ENCODE data around the gene CTDSP1. TPM values are rescaled to one million over a fixed set of nuclear protein-coding genes. Genes with fewer than 3 reads are reported as not detected.

CTDSP1 gene
- total RNA-seq, 2 experiments from 2014 or later, result 186 to 208 TPM

DNA sequence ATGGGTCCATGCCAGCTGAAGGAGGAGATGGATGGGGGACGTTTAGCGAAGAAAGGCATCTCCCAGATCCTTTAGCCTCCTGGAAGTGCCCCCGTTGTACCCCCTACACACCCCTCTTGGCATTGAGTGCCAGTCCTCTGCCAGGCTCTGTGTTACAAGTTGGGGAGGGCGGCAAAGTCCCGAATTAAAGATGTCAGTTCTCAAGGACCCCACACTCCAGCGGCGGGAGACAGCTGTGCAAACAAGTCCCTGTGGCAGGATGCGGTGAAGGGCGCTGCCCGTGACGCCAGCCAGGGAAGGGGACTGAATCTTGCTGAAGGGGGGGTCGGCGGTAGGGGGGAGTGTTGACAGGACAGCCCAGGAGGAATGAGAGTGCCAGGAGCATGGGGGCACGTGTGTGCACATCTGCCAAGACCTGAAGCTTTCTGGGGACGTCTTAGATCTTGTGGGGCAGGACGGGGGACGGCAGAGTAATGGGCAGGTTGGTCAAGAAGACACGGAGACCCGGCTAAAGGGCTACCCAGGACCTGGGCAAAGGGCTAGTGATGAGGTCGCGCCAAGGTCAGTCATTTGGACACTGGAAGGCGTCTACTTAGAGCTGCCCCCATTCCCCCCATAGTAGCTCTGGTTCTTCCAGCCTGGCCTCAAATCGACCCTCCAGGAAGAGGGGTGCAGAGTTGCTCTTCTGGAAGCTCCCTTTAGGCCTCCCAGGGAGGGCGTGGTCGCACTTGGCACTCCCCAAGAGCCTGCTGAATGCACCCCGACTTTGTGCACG lies 2.8 kb upstream of the CTDSP1 start:
- Mint-ChIP-seq H3K27me3 (no peaks in the 10 kb centered on the region), H3K4me1 (peaks cover 39% of the 10 kb centered on the region), H3K9me3 (no peaks in the 10 kb centered on the region)

DNA sequence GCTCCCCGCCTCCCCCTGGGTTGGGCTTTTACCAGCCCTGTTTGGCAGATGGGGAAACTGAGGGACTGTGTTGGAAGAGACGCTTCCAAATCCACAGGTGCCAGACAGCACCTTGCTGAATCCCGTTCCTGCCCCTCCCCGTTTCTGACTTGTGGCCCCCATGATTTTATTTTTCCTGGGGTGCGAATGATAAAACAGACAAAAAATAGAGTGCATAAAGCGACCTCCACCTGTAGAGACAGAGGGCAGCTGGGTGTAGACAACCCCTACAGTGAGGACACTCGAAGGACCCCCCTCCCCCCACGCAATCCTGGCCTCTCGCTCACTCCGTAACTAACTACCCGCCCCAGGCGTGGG lies 2.2 kb upstream of the CTDSP1 start:
- ChIA-PET CTCF (interaction anchor here (0.8 to 5.3 kb wide), 6 partner anchors 8 to 124 kb away, joined by 3 to 39 read pairs (median 11); no protein-coding TSS in a partner anchor), POLR2A (no interaction called here)
- Mint-ChIP-seq H3K27me3 (no peaks in the 10 kb centered on the region), H3K36me3 (ENCODE audit: low read depth) (peaks cover 19% of the 10 kb centered on the region), H3K4me1 (peaks cover 43% of the 10 kb centered on the region), H3K9me3 (no peaks in the 10 kb centered on the region), H3K27ac (peak overlapping the region; percentile 97), H3K4me3 (peak overlapping the region; percentile 83)
- no peak for DNase-seq

More for the DNA sequence above, 2.8 kb upstream of the CTDSP1 start:
- ChIA-PET POLR2A (interaction anchor here (1.0 kb wide), 1 partner anchor 177 kb away, joined by 4 read pairs; no protein-coding TSS in a partner anchor), CTCF (interaction anchor here (0.6 to 5.3 kb wide), 30 partner anchors 9 to 496 kb away, joined by 3 to 39 read pairs (median 3); partner anchors contain the start of genes AAMP, PNKD and SLC11A1)
- Mint-ChIP-seq H3K4me3 (peak overlapping the region; percentile 83), H3K36me3 (ENCODE audit: low read depth) (peaks cover 17% of the 10 kb centered on the region), H3K27ac (peak overlapping the region; percentile 97)
- DNase-seq, result peak; percentile 85

DNA sequence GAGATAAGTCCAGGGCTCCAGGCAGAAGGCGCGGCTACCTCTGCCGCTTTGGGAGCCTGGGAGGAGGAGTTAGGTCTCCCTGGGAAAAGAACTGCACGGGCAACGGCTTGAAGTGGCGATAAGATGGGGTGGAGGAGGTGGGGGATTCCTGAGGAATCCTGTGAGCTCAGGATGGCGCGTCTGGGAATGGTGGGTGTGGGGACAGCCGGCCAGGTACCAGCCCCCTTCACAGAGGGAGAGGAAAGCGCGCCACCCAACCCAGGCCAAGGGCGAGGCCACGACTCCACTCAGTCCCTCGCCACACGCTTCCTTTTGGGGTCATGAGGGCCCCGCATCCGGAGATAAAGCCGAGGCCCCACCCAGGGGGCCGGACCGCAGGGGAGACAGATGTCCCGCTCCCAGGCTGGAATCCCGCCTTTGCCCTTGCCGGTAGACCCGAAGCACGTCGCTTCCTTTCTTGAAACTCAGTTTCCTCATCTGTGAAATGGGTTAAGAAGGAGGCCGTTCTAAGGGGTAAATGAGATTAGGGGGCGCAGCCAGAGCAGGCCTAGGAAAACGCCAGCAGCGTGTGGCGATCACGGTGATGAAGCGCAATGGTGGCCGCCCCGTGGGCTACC lies 1.7 kb upstream of the CTDSP1 start:
- ChIA-PET POLR2A (no interaction called here), CTCF (interaction anchor here (0.8 to 3.1 kb wide), 5 partner anchors 85 to 125 kb away, joined by 3 to 14 read pairs (median 10); no protein-coding TSS in a partner anchor)
- Mint-ChIP-seq H3K9me3 (no peaks in the 10 kb centered on the region), H3K4me1 (peaks cover 46% of the 10 kb centered on the region), H3K27ac (peak overlapping the region; percentile 97), H3K36me3 (ENCODE audit: low read depth) (peaks cover 23% of the 10 kb centered on the region), H3K27me3 (no peaks in the 10 kb centered on the region), H3K4me3 (peak overlapping the region; percentile 83)
- DNase-seq, result peak; percentile 80

DNA sequence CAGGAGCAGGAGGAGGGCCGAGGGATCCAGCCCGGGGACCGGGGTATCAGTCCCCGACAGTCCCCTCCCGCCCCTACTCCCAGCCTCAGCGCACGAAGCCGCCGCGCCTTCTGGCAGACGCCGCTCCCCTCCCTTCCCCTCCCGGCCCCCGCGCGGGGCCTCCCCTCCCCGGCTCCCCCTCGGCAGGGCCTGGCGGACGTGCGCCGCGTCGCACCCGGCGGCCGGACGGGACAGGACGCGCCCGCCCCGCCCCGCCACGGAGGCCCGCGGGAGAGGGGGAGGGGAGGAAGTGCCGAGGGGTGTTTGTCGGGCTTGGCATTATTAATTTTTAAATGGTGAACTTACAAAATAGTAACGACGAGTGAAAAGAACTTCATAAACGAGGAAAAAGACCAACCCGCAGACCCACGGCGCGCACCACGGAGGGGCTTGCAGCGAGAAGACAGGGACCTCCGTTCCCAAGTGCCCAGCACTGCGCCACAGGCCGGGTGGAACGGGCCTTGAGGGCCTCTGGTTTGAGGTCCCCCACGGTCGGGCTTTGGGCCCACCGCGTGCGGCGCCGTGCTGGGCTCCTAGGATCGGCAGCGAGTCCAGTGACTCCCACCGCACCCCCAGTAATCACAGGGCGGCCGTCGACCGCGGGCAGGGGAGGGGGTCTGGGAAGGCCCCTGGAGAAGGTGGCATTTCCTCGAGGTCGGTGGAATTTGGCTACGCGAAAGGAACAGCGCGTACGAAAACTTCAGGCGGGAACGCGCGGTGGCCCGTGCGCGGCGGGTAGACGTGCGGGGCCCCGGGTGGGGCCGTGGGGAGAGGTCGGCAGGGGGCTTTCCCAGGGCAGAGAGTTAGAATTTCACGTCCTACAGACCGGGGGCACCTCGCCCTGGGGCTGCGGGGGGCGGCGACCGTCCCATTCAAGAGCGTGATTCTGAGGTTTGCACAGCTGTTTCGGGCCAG lies 954 bp upstream of the CTDSP1 start:
- H3K27ac Mint-ChIP-seq, result peak overlapping the region; percentile 97
- peak overlapping the region; percentile 83 for H3K4me3 Mint-ChIP-seq
- peaks cover 54% of the 10 kb centered on the region for H3K4me1 Mint-ChIP-seq
- no peaks in the 10 kb centered on the region for H3K27me3 Mint-ChIP-seq
- H3K36me3 Mint-ChIP-seq (ENCODE audit: low read depth), result peaks cover 31% of the 10 kb centered on the region
- no peaks in the 10 kb centered on the region for H3K9me3 Mint-ChIP-seq
- ChIA-PET CTCF (no interaction called here), POLR2A (no interaction called here)
- DNase-seq, result peak; percentile 70

DNA sequence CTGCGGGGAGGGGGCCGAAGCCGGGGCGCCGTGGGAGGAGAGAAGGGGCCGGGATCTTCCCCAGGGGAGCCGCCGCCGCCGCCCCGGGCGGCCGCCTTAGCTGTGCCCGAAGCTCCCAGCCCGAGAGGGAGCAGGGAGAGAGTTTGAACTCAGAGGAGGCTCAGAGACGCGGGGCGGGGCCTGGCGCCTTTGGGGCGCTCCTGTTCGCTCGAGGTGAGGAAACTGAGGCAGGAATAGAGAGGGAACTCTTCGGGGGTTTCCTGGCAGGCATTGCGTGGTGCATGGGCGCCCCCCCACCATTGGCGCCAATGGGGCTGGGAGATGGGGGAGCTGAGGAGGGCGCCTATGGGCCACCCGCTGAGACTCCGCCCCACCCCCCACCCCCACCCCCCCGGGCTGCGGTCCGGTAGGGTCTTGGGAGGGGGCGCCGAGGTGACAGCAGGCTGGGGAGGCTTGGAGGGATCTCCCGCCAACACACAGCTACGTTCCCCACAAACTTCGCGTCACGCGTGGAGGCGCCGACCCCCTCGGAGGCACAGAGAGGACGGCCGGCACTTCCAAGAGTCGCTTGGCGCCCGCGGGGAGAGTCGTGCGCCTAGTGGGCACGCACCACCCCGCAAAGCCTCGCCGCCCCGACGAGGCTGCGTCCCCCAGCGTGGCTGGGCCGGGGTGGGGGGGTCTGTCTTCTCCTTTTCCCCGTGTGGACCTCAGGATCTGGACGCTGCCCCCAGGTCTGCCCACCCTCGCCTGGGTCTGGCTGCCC lies 680 bp downstream of the CTDSP1 start:
- Mint-ChIP-seq H3K27me3 (no peaks in the 10 kb centered on the region), H3K9me3 (no peaks in the 10 kb centered on the region), H3K36me3 (ENCODE audit: low read depth) (peaks cover 46% of the 10 kb centered on the region), H3K27ac (peak overlapping the region; percentile 94), H3K4me3 (peak overlapping the region; percentile 96), H3K4me1 (peaks cover 56% of the 10 kb centered on the region)
- ChIA-PET POLR2A (interaction anchor here (0.6 kb wide), 1 partner anchor 101 kb away, joined by 3 read pairs; no protein-coding TSS in a partner anchor), CTCF (interaction anchor here (0.6 kb wide), 1 partner anchor 182 kb away, joined by 3 read pairs; no protein-coding TSS in a partner anchor)
- DNase-seq, result peak; percentile 47

DNA sequence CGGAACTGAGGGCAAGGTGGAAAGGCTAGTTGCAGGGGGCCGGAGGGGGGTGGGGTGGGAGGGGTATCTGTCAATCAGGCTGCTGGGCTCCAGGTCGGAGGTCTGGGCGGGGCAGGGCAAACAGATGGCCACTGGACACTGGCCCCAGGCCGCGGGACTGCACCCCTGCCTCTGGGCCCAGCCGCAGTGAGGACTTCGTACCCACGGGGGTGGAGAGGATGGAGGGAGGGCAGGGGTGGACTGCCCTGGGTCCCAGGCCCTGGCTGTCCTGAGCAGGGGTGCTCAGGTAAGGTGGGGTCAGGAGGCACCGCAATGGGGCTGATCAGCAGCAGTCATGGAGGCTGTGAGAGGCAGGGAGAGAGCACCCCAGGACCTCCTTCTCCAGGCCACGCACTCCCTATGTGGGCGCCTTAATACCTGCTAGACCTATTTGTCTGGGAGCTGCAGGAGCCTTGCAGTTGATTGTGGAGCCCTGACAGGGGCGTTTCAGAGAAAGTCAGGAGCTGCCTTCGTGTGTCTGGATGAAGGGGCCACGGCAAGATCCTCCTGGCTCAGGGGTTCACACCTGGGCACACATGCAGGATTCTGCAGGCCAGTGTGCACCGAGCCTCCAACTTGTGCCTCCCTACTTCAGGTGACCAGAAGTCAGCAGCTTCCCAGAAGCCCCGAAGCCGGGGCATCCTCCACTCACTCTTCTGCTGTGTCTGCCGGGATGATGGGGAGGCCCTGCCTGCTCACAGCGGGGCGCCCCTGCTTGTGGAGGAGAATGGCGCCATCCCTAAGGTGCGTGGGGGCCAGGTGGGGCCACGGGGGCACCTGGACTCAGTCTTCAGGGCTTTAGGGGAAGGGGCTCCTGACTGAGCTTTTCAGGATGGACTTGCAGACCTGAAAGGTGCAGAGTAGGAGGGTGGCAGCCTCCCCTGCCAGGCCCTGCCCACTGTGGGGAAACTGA lies 1.5 kb downstream of the CTDSP1 start:
- Mint-ChIP-seq H3K9me3 (no peaks in the 10 kb centered on the region), H3K36me3 (ENCODE audit: low read depth) (peaks cover 51% of the 10 kb centered on the region), H3K27ac (peak overlapping the region; percentile 60), H3K4me3 (peak overlapping the region; percentile 96), H3K4me1 (peaks cover 59% of the 10 kb centered on the region), H3K27me3 (no peaks in the 10 kb centered on the region)
- ChIA-PET CTCF (interaction anchor here (0.5 to 1.3 kb wide), 6 partner anchors 8 to 129 kb away, joined by 3 to 9 read pairs (median 3); no protein-coding TSS in a partner anchor), POLR2A (no interaction called here)
- DNase-seq, result no peak

DNA sequence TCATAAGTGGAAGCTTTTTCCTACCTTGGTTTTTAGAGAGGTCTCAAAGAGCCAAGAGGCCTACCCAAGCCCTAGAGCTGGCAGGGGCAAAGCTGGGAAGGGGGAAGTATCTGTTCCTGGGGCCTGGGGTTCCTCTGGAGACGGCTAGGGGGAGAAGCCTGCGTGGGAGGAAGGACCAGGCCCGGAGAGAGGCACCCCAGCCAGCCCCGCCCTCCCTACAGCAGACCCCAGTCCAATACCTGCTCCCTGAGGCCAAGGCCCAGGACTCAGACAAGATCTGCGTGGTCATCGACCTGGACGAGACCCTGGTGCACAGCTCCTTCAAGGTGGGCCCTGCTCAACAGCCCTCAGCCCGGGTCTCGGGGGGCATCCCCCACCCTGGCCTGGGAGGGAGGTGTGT lies 2.2 kb downstream of the CTDSP1 start:
- peaks cover 59% of the 10 kb centered on the region for H3K4me1 Mint-ChIP-seq
- peak overlapping the region; percentile 52 for H3K27ac Mint-ChIP-seq
- H3K9me3 Mint-ChIP-seq, result no peaks in the 10 kb centered on the region
- peak overlapping the region; percentile 96 for H3K4me3 Mint-ChIP-seq
- ChIA-PET POLR2A (interaction anchor here (0.5 kb wide), 1 partner anchor 169 kb away, joined by 4 read pairs; no protein-coding TSS in a partner anchor), CTCF (interaction anchor here (0.5 to 1.3 kb wide), 6 partner anchors 9 to 130 kb away, joined by 3 to 9 read pairs (median 3); no protein-coding TSS in a partner anchor)
- H3K27me3 Mint-ChIP-seq, result no peaks in the 10 kb centered on the region
- DNase-seq, result no peak
- peaks cover 48% of the 10 kb centered on the region for H3K36me3 Mint-ChIP-seq (ENCODE audit: low read depth)

DNA sequence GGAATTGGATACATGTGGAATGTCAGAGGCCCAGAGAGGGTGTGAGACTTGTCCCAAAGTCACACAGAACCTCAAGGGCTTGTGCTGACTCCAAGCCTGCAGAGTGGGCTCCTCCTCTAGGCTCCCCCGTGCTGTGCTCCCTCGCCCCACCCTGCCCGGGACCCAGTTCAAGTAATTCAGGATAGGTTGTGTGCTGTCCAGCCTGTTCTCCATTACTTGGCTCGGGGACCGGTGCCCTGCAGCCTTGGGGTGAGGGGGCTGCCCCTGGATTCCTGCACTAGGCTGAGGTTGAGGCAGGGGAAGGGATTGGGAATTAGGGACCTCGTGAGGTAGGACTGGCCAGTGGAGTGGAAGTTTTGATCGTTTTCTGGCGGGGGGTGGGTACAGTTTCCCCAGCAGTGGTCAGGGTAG lies 2.8 kb downstream of the CTDSP1 start:
- peak overlapping the region; percentile 31 for H3K27ac Mint-ChIP-seq
- H3K27me3 Mint-ChIP-seq, result no peaks in the 10 kb centered on the region
- peak overlapping the region; percentile 96 for H3K4me3 Mint-ChIP-seq
- peaks cover 45% of the 10 kb centered on the region for H3K36me3 Mint-ChIP-seq (ENCODE audit: low read depth)
- ChIA-PET POLR2A (interaction anchor here (0.5 kb wide), 1 partner anchor 168 kb away, joined by 4 read pairs; no protein-coding TSS in a partner anchor), CTCF (interaction anchor here (0.9 to 1.3 kb wide), 2 partner anchors 9 to 112 kb away, joined by 3 to 9 read pairs; no protein-coding TSS in a partner anchor)
- no peaks in the 10 kb centered on the region for H3K9me3 Mint-ChIP-seq
- peaks cover 59% of the 10 kb centered on the region for H3K4me1 Mint-ChIP-seq
- DNase-seq, result no peak

DNA sequence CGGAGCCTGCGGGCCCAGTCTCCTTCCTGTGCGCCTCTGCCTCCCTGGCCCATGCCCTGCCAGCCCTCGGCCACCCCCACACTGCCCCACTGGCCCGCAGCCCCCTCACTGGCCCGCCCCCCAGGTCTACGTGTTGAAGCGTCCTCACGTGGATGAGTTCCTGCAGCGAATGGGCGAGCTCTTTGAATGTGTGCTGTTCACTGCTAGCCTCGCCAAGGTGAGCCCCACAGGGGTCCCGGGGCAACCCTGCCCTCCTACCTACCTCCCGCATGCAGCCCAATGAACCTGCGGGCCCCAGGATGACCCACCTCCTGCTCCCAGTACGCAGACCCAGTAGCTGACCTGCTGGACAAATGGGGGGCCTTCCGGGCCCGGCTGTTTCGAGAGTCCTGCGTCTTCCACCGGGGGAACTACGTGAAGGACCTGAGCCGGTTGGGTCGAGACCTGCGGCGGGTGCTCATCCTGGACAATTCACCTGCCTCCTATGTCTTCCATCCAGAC lies 3.3 kb downstream of the CTDSP1 start:
- Mint-ChIP-seq H3K4me1 (peaks cover 58% of the 10 kb centered on the region), H3K9me3 (no peaks in the 10 kb centered on the region), H3K36me3 (ENCODE audit: low read depth) (peaks cover 40% of the 10 kb centered on the region), H3K4me3 (peak overlapping the region; percentile 40), H3K27ac (peak overlapping the region; percentile 50), H3K27me3 (no peaks in the 10 kb centered on the region)
- DNase-seq, result no peak
- CTCF ChIA-PET, result interaction anchor here (1.3 to 5.5 kb wide), 2 partner anchors 8 to 10 kb away, joined by 9 to 39 read pairs; no protein-coding TSS in a partner anchor
- POLR2A ChIA-PET, result no interaction called here

DNA sequence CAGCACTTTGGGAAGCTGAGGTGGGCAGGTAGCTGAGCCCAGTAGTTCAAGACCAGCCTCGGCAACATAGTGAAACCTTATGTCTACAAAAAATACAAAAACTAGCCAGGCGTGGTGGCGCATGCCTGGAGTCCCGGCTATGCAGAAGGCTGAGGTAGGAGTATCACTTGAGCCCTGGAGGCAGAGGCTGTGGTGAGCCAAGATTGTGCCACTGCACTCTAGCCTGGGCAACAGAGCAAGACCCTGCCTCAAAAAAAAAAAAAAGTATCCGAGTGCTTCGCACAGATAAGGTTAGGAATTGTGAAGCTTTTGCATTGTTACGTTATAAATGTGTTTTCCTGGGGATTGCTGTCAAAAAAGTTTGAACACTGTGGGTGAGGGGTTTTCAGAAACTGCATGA lies 4.1 kb downstream of the CTDSP1 start:
- peaks cover 60% of the 10 kb centered on the region for H3K4me1 Mint-ChIP-seq
- ChIA-PET POLR2A (no interaction called here), CTCF (interaction anchor here (1.8 to 5.5 kb wide), 2 partner anchors 9 to 102 kb away, joined by 6 to 39 read pairs; no protein-coding TSS in a partner anchor)
- no peaks in the 10 kb centered on the region for H3K27me3 Mint-ChIP-seq
- peak overlapping the region; percentile 54 for H3K27ac Mint-ChIP-seq
- H3K4me3 Mint-ChIP-seq, result peak overlapping the region; percentile 40
- no peak for DNase-seq
- peaks cover 40% of the 10 kb centered on the region for H3K36me3 Mint-ChIP-seq (ENCODE audit: low read depth)
- H3K9me3 Mint-ChIP-seq, result no peaks in the 10 kb centered on the region
